HG02798 (cell line): ENCODE measurements around the gene PAQR7.

Experiments used
- ATAC-seq: cut with Tn5 transposase; IDR thresholded peaks from one replicate; pipeline ENCODE4 v1.9.1; 2021; ENCODE audit warnings: mild to moderate bottlenecking; ENCODE audit not compliant: unreplicated experiment, poor library complexity

Gene PAQR7

GRCh38 chr1:25875154-25875855, at the start of gene PAQR7:
TSS of gene PAQR7 (minus strand) at chr1:25875708. CDS start at chr1:25863839, 11,869 bp downstream.
- ATAC-seq, result peak; percentile 65

GRCh38 chr1:25924454-25924853, 48.9 kb upstream of the PAQR7 start:
- ATAC-seq, result no peak

- no peak for ATAC-seq
Measured at GRCh38 chr1:25922971-25923552, 47.6 kb upstream of the PAQR7 start.

- ATAC-seq, result no peak
Measured at GRCh38 chr1:25922056-25922970, 46.8 kb upstream of the PAQR7 start.

GRCh38 chr1:25918615-25919014, 43.1 kb upstream of the PAQR7 start:
- no peak for ATAC-seq

- ATAC-seq, result no peak
Measured at GRCh38 chr1:25917996-25918395, 42.5 kb upstream of the PAQR7 start.

GRCh38 chr1:25916460-25916859, 41.0 kb upstream of the PAQR7 start:
- no peak for ATAC-seq

- no peak for ATAC-seq
Measured at GRCh38 chr1:25914074-25914995, 38.8 kb upstream of the PAQR7 start.

- no peak for ATAC-seq
Measured at GRCh38 chr1:25913206-25913605, 37.7 kb upstream of the PAQR7 start.

- no peak for ATAC-seq
Measured at GRCh38 chr1:25912076-25912831, 36.7 kb upstream of the PAQR7 start.

- no peak for ATAC-seq
Measured at GRCh38 chr1:25911162-25911561, 35.7 kb upstream of the PAQR7 start.

GRCh38 chr1:25909040-25909439, 33.5 kb upstream of the PAQR7 start:
- ATAC-seq, result no peak

GRCh38 chr1:25908161-25908560, 32.7 kb upstream of the PAQR7 start:
- ATAC-seq, result no peak

GRCh38 chr1:25907601-25908000, 32.1 kb upstream of the PAQR7 start:
- no peak for ATAC-seq

- ATAC-seq, result no peak
Measured at GRCh38 chr1:25906644-25907300, 31.3 kb upstream of the PAQR7 start.

- ATAC-seq, result peak; percentile 65
Measured at GRCh38 chr1:25905680-25906643, 30.5 kb upstream of the PAQR7 start, which contains the start of gene STMN1. TSS of gene STMN1 (minus strand) at chr1:25906419. CDS start at chr1:25904676, 1,743 bp downstream.

- ATAC-seq, result peak; percentile 84
Measured at GRCh38 chr1:25904943-25905679, 29.6 kb upstream of the PAQR7 start.
